Activated B cell treated with CpG ODN at 0.5 μM for 24 hours (primary cell): ENCODE measurements around the gene GART. TPM values are rescaled to one million over a fixed set of nuclear protein-coding genes. Genes with fewer than 3 reads are reported as not detected.

Source experiments
- ATAC-seq: fragments of 200-7000 bp; cut with Tn5 transposase; one replicate; pipeline ENCODE4 v1.10.0; 2021; ENCODE audit warnings: low read depth, mild to moderate bottlenecking, moderate library complexity
- CTCF ChIA-PET: fragments of 350-600 bp; sonication (Branson Sonifier 250); formaldehyde crosslinking; loops from one replicate; lab custom pipeline; 2021; ENCODE audit warnings: antibody characterized with exemption; lab: Charles Lee
- POLR2A ChIA-PET: fragments of 350-600 bp; sonication (Branson Sonifier 250); formaldehyde crosslinking; loops from one replicate; lab custom pipeline; 2021; ENCODE audit warnings: antibody characterized with exemption; lab: Charles Lee
- DNase-seq: peaks from one replicate; pipeline ENCODE4 v3.0.0; 2022
- H3K27ac Mint-ChIP-seq: one replicate; pipeline ENCODE4 v1.8.0; 2020; ENCODE audit warnings: mixed read lengths
- H3K27me3 Mint-ChIP-seq: one replicate; pipeline ENCODE4 v1.8.0; 2021; ENCODE audit warnings: mixed read lengths
- H3K36me3 Mint-ChIP-seq: one replicate; pipeline ENCODE4 v1.8.0; 2021; ENCODE audit warnings: low read depth, mixed read lengths
- H3K4me1 Mint-ChIP-seq: one replicate; pipeline ENCODE4 v1.8.0; 2021; ENCODE audit warnings: mixed read lengths
- H3K4me3 Mint-ChIP-seq: one replicate; pipeline ENCODE4 v1.8.0; 2020; ENCODE audit warnings: mild to moderate bottlenecking, mixed read lengths
- H3K9me3 Mint-ChIP-seq: one replicate; pipeline ENCODE4 v1.8.0; 2020; ENCODE audit warnings: mixed read lengths
- CTCF ChIP-seq: fragments of 200-600 bp; IDR thresholded peaks from one replicate; pipeline ENCODE4 v1.8.0; 2022; ENCODE audit warnings: antibody characterized with exemption, mild to moderate bottlenecking
- intact Hi-C: fragments of 100-400 bp; cut with micrococcal nuclease; formaldehyde crosslinking; loops from one replicate; pipeline ENCODE4 v1.15.1; 2024
- total RNA-seq: library from RNA; stranded (reverse); gene quantifications from 2 replicates; pipeline ENCODE4 v1.2.3, GENCODE V29; 2022

The GART gene
- total RNA-seq, 1 donor from 2014 or later, result 106 TPM

- Mint-ChIP-seq H3K27ac (no peak overlapping the region), H3K9me3 (no peaks in the 10 kb centered on the region), H3K36me3 (peaks cover 68% of the 10 kb centered on the region), H3K4me3 (no peak overlapping the region), H3K4me1 (no peaks in the 10 kb centered on the region), H3K27me3 (no peaks in the 10 kb centered on the region)
- no peak for TF ChIP-seq CTCF
- ChIA-PET POLR2A (no interaction called here), CTCF (no interaction called here)
- no peak for ATAC-seq
- no peak for DNase-seq
- intact Hi-C loops, result no loop called here
Measured at GRCh38 chr21:33569991-33570390, 28.1 kb upstream of the GART start.

GRCh38 chr21:33568448-33568847 is 26.5 kb upstream of the GART start:
- CTCF ChIA-PET, result no interaction called here
- POLR2A ChIA-PET, result no interaction called here
- H3K27ac Mint-ChIP-seq, result no peak overlapping the region

GRCh38 chr21:33567914-33568313 is 26.0 kb upstream of the GART start:
- intact Hi-C loops, result no loop called here
- H3K27me3 Mint-ChIP-seq, result no peaks in the 10 kb centered on the region
- no peak for TF ChIP-seq CTCF
- DNase-seq, result no peak
- ChIA-PET POLR2A (no interaction called here), CTCF (no interaction called here)
- H3K4me1 Mint-ChIP-seq, result no peaks in the 10 kb centered on the region
- H3K4me3 Mint-ChIP-seq, result no peak overlapping the region
- H3K27ac Mint-ChIP-seq, result no peak overlapping the region
- no peak for ATAC-seq
- H3K36me3 Mint-ChIP-seq, result peaks cover 64% of the 10 kb centered on the region
- H3K9me3 Mint-ChIP-seq, result no peaks in the 10 kb centered on the region

More at GRCh38 chr21:33568448-33568847, 26.5 kb upstream of the GART start:
- ATAC-seq, result no peak
- intact Hi-C loops, result no loop called here
- H3K27me3 Mint-ChIP-seq, result no peaks in the 10 kb centered on the region
- peaks cover 65% of the 10 kb centered on the region for H3K36me3 Mint-ChIP-seq
- DNase-seq, result no peak
- H3K4me3 Mint-ChIP-seq, result no peak overlapping the region
- no peak for TF ChIP-seq CTCF
- no peaks in the 10 kb centered on the region for H3K4me1 Mint-ChIP-seq
- no peaks in the 10 kb centered on the region for H3K9me3 Mint-ChIP-seq

- CTCF ChIA-PET, result interaction anchor here (1.2 kb wide), 1 partner anchor 39 kb away, joined by 6 read pairs; no protein-coding TSS in a partner anchor
Measured at GRCh38 chr21:33566514-33566913, 24.6 kb upstream of the GART start.

GRCh38 chr21:33562389-33562788 is 20.5 kb upstream of the GART start:
- intact Hi-C loops, result loop anchor here (2.0 kb wide), 1 partner anchor 14 kb away; no protein-coding TSS in a partner anchor
- Mint-ChIP-seq H3K36me3 (peaks cover 72% of the 10 kb centered on the region), H3K9me3 (no peaks in the 10 kb centered on the region), H3K27me3 (no peaks in the 10 kb centered on the region), H3K27ac (no peak overlapping the region), H3K4me1 (peaks cover 5% of the 10 kb centered on the region), H3K4me3 (no peak overlapping the region)
- no peak for ATAC-seq
- no peak for DNase-seq
- POLR2A ChIA-PET, result no interaction called here
- CTCF ChIA-PET, result no interaction called here
- TF ChIP-seq CTCF, result no peak

More at GRCh38 chr21:33566514-33566913, 24.6 kb upstream of the GART start:
- intact Hi-C loops, result no loop called here
- Mint-ChIP-seq H3K27me3 (no peaks in the 10 kb centered on the region), H3K4me3 (no peak overlapping the region), H3K4me1 (no peaks in the 10 kb centered on the region), H3K9me3 (no peaks in the 10 kb centered on the region), H3K27ac (no peak overlapping the region), H3K36me3 (peaks cover 61% of the 10 kb centered on the region)
- ATAC-seq (no peak), DNase-seq (no peak)
- POLR2A ChIA-PET, result no interaction called here
- no peak for TF ChIP-seq CTCF
